ENCODE measurements around the gene IGF2BP1. TPM values are rescaled to one million over a fixed set of nuclear protein-coding genes. Genes with fewer than 3 reads are reported as not detected.

IGF2BP1 gene
- total RNA-seq, 4 donors from 2014 or later = not detected

- no peak for TF ChIP-seq CTCF (IDR thresholded peaks at IDR 0.05)
- TF ChIP-seq EP300 (IDR thresholded peaks at IDR 0.05) = no peak
- no peak for TF ChIP-seq POLR2AphosphoS5 (IDR thresholded peaks at IDR 0.05)
- TF ChIP-seq POLR2A (IDR thresholded peaks at IDR 0.05) = no peak
- peak in 1 of 2 donors; percentile 73 for DNase-seq (ENCODE audit: low spot score in 2 of 2)
- Histone ChIP-seq H3K4me3 (peak overlapping the region; percentile 40), H3K4me1 (peaks cover 32% of the 10 kb centered on the region), H3K36me3 (no peaks in the 10 kb centered on the region), H3K27me3 (peaks cover 100% of the 10 kb centered on the region), H3K9me3 (no peaks in the 10 kb centered on the region), H3K27ac (no peak overlapping the region)
- no CpG with 5 or more reads among the region's 63 CpGs for WGBS
Measured at GRCh38 chr17:48997827-48998586, 822 bp downstream of the IGF2BP1 start.

- Histone ChIP-seq H3K27ac (no peak overlapping the region), H3K4me3 (peak overlapping the region; percentile 40), H3K9me3 (no peaks in the 10 kb centered on the region), H3K36me3 (no peaks in the 10 kb centered on the region), H3K27me3 (peaks cover 100% of the 10 kb centered on the region), H3K4me1 (peaks cover 36% of the 10 kb centered on the region)
- peak in 1 of 2 donors; percentile 31 for DNase-seq (ENCODE audit: low spot score in 2 of 2)
- TF ChIP-seq EP300 (IDR thresholded peaks at IDR 0.05) (no peak), POLR2AphosphoS5 (IDR thresholded peaks at IDR 0.05) (no peak), POLR2A (IDR thresholded peaks at IDR 0.05) (no peak), CTCF (IDR thresholded peaks at IDR 0.05) (no peak)
- WGBS = 22% methylated on average over 22 of the region's 25 CpGs
Measured at GRCh38 chr17:48998587-48999440, 1.6 kb downstream of the IGF2BP1 start.

- no peak for DNase-seq (ENCODE audit: low spot score in 2 of 2)
- peaks cover 100% of the 10 kb centered on the region for H3K27me3 ChIP-seq
- no peak overlapping the region for H3K27ac ChIP-seq
- 89% methylated on average over 1 of the region's 1 CpG for WGBS
- H3K4me3 ChIP-seq = no peak overlapping the region
- no peaks in the 10 kb centered on the region for H3K36me3 ChIP-seq
- H3K9me3 ChIP-seq = no peaks in the 10 kb centered on the region
- no peak for TF ChIP-seq CTCF (IDR thresholded peaks at IDR 0.05)
- no peak for TF ChIP-seq POLR2AphosphoS5 (IDR thresholded peaks at IDR 0.05)
- TF ChIP-seq EP300 (IDR thresholded peaks at IDR 0.05) = no peak
- TF ChIP-seq POLR2A (IDR thresholded peaks at IDR 0.05) = no peak
- H3K4me1 ChIP-seq = peaks cover 32% of the 10 kb centered on the region
Measured at GRCh38 chr17:49000943-49001342, 3.8 kb downstream of the IGF2BP1 start.

- no peak for DNase-seq (ENCODE audit: low spot score in 2 of 2)
- Histone ChIP-seq H3K27me3 (peaks cover 100% of the 10 kb centered on the region), H3K4me3 (no peak overlapping the region), H3K36me3 (no peaks in the 10 kb centered on the region), H3K4me1 (peaks cover 25% of the 10 kb centered on the region), H3K9me3 (no peaks in the 10 kb centered on the region), H3K27ac (no peak overlapping the region)
- TF ChIP-seq CTCF (IDR thresholded peaks at IDR 0.05) (no peak), POLR2A (IDR thresholded peaks at IDR 0.05) (no peak), POLR2AphosphoS5 (IDR thresholded peaks at IDR 0.05) (no peak), EP300 (IDR thresholded peaks at IDR 0.05) (no peak)
Measured at GRCh38 chr17:49001671-49002070, 4.5 kb downstream of the IGF2BP1 start.

- H3K4me3 ChIP-seq = no peak overlapping the region
- peaks cover 18% of the 10 kb centered on the region for H3K4me1 ChIP-seq
- H3K9me3 ChIP-seq = no peaks in the 10 kb centered on the region
- no peak for DNase-seq (ENCODE audit: low spot score in 2 of 2)
- H3K27me3 ChIP-seq = peaks cover 100% of the 10 kb centered on the region
- TF ChIP-seq POLR2A (IDR thresholded peaks at IDR 0.05) (no peak), EP300 (IDR thresholded peaks at IDR 0.05) (no peak), CTCF (IDR thresholded peaks at IDR 0.05) (no peak), POLR2AphosphoS5 (IDR thresholded peaks at IDR 0.05) (no peak)
- 83% methylated on average over 2 of the region's 2 CpGs for WGBS
- H3K27ac ChIP-seq = no peak overlapping the region
- no peaks in the 10 kb centered on the region for H3K36me3 ChIP-seq
Measured at GRCh38 chr17:49002331-49002730, 5.1 kb downstream of the IGF2BP1 start.

Measured in suprapubic skin (tissue), 4 donors.